Measurements from ENCODE around the gene CRTC3. TPM values are rescaled to one million over a fixed set of nuclear protein-coding genes. Genes with fewer than 3 reads are reported as not detected.
"Not testable (repeated sequence)": the region's sequence is repeated elsewhere in the genome, so short reads cannot be mapped to it uniquely, and the experiment has no call there.

CRTC3 gene
- total RNA-seq, 1 donor from 2014 or later = 21.4 TPM

- Histone ChIP-seq H3K9me3 (ENCODE audit: insufficient read depth, low read depth, low read length) (no peaks in the 10 kb centered on the region), H3K9ac (ENCODE audit: low read length) (no peak overlapping the region), H3K36me3 (ENCODE audit: insufficient read depth, low read length) (peaks cover 43% of the 10 kb centered on the region), H3K27ac (ENCODE audit: low read depth, low read length) (no peak overlapping the region), H3K27me3 (ENCODE audit: insufficient read depth, low read length) (no peaks in the 10 kb centered on the region), H4K20me1 (ENCODE audit: insufficient read depth, low read length) (no peaks in the 10 kb centered on the region), H3K4me3 (ENCODE audit: insufficient read depth, low read depth, low read length) (no peak overlapping the region), H2AFZ (ENCODE audit: low read depth, low read length) (no peak overlapping the region), H3K4me1 (ENCODE audit: insufficient read depth, low read length) (no peaks in the 10 kb centered on the region), H3K4me2 (ENCODE audit: low read length) (no peak overlapping the region), H3K79me2 (ENCODE audit: insufficient read depth, low read length) (no peaks in the 10 kb centered on the region)
- DNase-seq (ENCODE audit: low read depth) = no peak
- TF ChIP-seq CTCF (IDR thresholded peaks at IDR 0.05; ENCODE audit: insufficient read depth, low read depth, low read length) (no peak), EZH2 (IDR thresholded peaks at IDR 0.05; ENCODE audit: insufficient read depth, low read length) (no peak)
- H3K27me3 Mint-ChIP-seq (ENCODE audit: low read depth, unreplicated experiment) = no peaks in the 10 kb centered on the region
- FAIRE-seq = no peak
- no peaks in the 10 kb centered on the region for H3K9me3 Mint-ChIP-seq (ENCODE audit: unreplicated experiment)
- H3K4me1 Mint-ChIP-seq (ENCODE audit: low read depth, unreplicated experiment) = no peaks in the 10 kb centered on the region
- peaks cover 16% of the 10 kb centered on the region for H3K36me3 Mint-ChIP-seq (ENCODE audit: low read depth, unreplicated experiment)
- H3K27ac Mint-ChIP-seq (ENCODE audit: unreplicated experiment) = no peak overlapping the region
- no peak overlapping the region for H3K4me3 Mint-ChIP-seq (ENCODE audit: unreplicated experiment)
Measured at GRCh38 chr15:90501898-90502297, 27.8 kb upstream of the CRTC3 start.

- not testable (repeated sequence) for H3K4me1 ChIP-seq (ENCODE audit: insufficient read depth, low read length); H3K27ac Mint-ChIP-seq (ENCODE audit: unreplicated experiment); H3K27me3 Mint-ChIP-seq (ENCODE audit: low read depth, unreplicated experiment); H3K9ac ChIP-seq (ENCODE audit: low read length); DNase-seq (ENCODE audit: low read depth); H2AFZ ChIP-seq (ENCODE audit: low read depth, low read length); H3K79me2 ChIP-seq (ENCODE audit: insufficient read depth, low read length); H3K27ac ChIP-seq (ENCODE audit: low read depth, low read length); H3K9me3 ChIP-seq (ENCODE audit: insufficient read depth, low read depth, low read length); H3K4me2 ChIP-seq (ENCODE audit: low read length); H3K9me3 Mint-ChIP-seq (ENCODE audit: unreplicated experiment); H3K4me1 Mint-ChIP-seq (ENCODE audit: low read depth, unreplicated experiment); H3K27me3 ChIP-seq (ENCODE audit: insufficient read depth, low read length); FAIRE-seq; H3K4me3 ChIP-seq (ENCODE audit: insufficient read depth, low read depth, low read length); H3K36me3 ChIP-seq (ENCODE audit: insufficient read depth, low read length); H4K20me1 ChIP-seq (ENCODE audit: insufficient read depth, low read length); H3K4me3 Mint-ChIP-seq (ENCODE audit: unreplicated experiment)
- peaks cover 14% of the 10 kb centered on the region for H3K36me3 Mint-ChIP-seq (ENCODE audit: low read depth, unreplicated experiment)
Measured at GRCh38 chr15:90510781-90511180, 18.9 kb upstream of the CRTC3 start.

- H3K4me2 ChIP-seq (ENCODE audit: low read length); H3K9ac ChIP-seq (ENCODE audit: low read length); H3K4me1 Mint-ChIP-seq (ENCODE audit: low read depth, unreplicated experiment); H3K27me3 ChIP-seq (ENCODE audit: insufficient read depth, low read length); H3K27ac Mint-ChIP-seq (ENCODE audit: unreplicated experiment); H3K4me1 ChIP-seq (ENCODE audit: insufficient read depth, low read length); H3K27ac ChIP-seq (ENCODE audit: low read depth, low read length); FAIRE-seq; H3K79me2 ChIP-seq (ENCODE audit: insufficient read depth, low read length); DNase-seq (ENCODE audit: low read depth); H3K27me3 Mint-ChIP-seq (ENCODE audit: low read depth, unreplicated experiment); H3K4me3 ChIP-seq (ENCODE audit: insufficient read depth, low read depth, low read length); H2AFZ ChIP-seq (ENCODE audit: low read depth, low read length); H3K9me3 ChIP-seq (ENCODE audit: insufficient read depth, low read depth, low read length); H3K4me3 Mint-ChIP-seq (ENCODE audit: unreplicated experiment); H3K9me3 Mint-ChIP-seq (ENCODE audit: unreplicated experiment); H4K20me1 ChIP-seq (ENCODE audit: insufficient read depth, low read length); H3K36me3 ChIP-seq (ENCODE audit: insufficient read depth, low read length): not testable (repeated sequence)
- H3K36me3 Mint-ChIP-seq (ENCODE audit: low read depth, unreplicated experiment) = peaks cover 14% of the 10 kb centered on the region
Measured at GRCh38 chr15:90511211-90511618, 18.5 kb upstream of the CRTC3 start.

- H3K9me3 Mint-ChIP-seq (ENCODE audit: unreplicated experiment) = no peaks in the 10 kb centered on the region
- no peaks in the 10 kb centered on the region for H3K27me3 Mint-ChIP-seq (ENCODE audit: low read depth, unreplicated experiment)
- no peak overlapping the region for H3K4me3 Mint-ChIP-seq (ENCODE audit: unreplicated experiment)
- peaks cover 12% of the 10 kb centered on the region for H3K36me3 Mint-ChIP-seq (ENCODE audit: low read depth, unreplicated experiment)
- no peak overlapping the region for H2AFZ ChIP-seq (ENCODE audit: low read depth, low read length)
- H3K4me3 ChIP-seq (ENCODE audit: insufficient read depth, low read depth, low read length) = no peak overlapping the region
- TF ChIP-seq CTCF (IDR thresholded peaks at IDR 0.05; ENCODE audit: insufficient read depth, low read depth, low read length) (no peak), EZH2 (IDR thresholded peaks at IDR 0.05; ENCODE audit: insufficient read depth, low read length) (no peak)
- H3K27ac ChIP-seq (ENCODE audit: low read depth, low read length) = no peak overlapping the region
- no peak for FAIRE-seq
- H3K27me3 ChIP-seq (ENCODE audit: insufficient read depth, low read length) = no peaks in the 10 kb centered on the region
- H3K4me1 ChIP-seq (ENCODE audit: insufficient read depth, low read length) = no peaks in the 10 kb centered on the region
- no peak overlapping the region for H3K4me2 ChIP-seq (ENCODE audit: low read length)
- no peak for DNase-seq (ENCODE audit: low read depth)
- no peak overlapping the region for H3K27ac Mint-ChIP-seq (ENCODE audit: unreplicated experiment)
- no peaks in the 10 kb centered on the region for H4K20me1 ChIP-seq (ENCODE audit: insufficient read depth, low read length)
- no peaks in the 10 kb centered on the region for H3K36me3 ChIP-seq (ENCODE audit: insufficient read depth, low read length)
- no peak overlapping the region for H3K9ac ChIP-seq (ENCODE audit: low read length)
- H3K79me2 ChIP-seq (ENCODE audit: insufficient read depth, low read length) = no peaks in the 10 kb centered on the region
- no peaks in the 10 kb centered on the region for H3K9me3 ChIP-seq (ENCODE audit: insufficient read depth, low read depth, low read length)
- no peaks in the 10 kb centered on the region for H3K4me1 Mint-ChIP-seq (ENCODE audit: low read depth, unreplicated experiment)
Measured at GRCh38 chr15:90512276-90512675, 17.4 kb upstream of the CRTC3 start.
